Activated T-cell treated with anti-CD3 and anti-CD28 coated beads for 4 hours (primary cell): Measurements from ENCODE around the gene SEC11C.

Experiments
- DNase-seq: peaks from one replicate; pipeline ENCODE4 v3.0.0-alpha.2; 2020

Gene SEC11C

GRCh38 chr18:59145055-59145454, 5.4 kb downstream of the SEC11C start:
- DNase-seq = no peak

DNA sequence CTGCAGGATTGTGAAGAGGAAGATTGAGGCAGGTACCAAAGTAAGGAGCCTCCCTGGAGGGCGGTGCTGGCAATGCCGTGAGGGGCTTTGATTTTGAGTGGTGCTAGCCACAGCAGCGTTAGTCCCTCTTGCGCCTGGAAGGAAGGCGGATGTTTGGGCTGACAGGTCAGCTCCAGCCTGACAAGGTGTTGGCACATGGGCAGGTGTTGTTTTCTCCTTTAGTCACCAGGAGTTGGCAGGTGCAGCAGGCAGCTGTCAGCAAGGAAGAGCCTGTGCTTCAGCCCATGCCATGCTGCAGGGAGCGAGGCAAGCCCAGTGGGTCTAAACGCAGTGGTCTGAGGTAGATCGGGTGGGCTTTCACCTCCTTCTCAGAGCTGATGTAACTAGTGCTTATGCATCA, 8.5 kb downstream of the SEC11C start:
- DNase-seq = no peak

DNA sequence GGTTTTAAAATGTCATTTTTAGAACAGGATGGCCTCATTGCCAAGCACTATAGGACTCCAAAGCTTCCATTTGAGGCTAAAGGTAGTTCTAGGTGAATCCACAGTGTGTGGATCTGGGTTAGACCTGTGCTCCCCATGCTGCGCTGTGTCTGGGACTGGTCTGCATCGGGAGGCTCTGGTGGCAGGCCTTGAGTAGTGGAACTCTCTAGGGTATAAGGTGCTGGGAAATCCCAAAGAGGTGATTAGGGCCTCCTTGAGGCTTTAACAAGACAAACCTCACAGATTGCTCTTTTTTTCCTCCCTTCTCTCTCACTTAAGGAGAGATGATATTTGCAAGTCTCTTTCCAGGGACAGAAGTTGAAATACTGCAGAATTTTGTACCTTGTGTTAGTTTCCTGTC, 9.3 kb downstream of the SEC11C start:
- DNase-seq = no peak

GRCh38 chr18:59149416-59149815, 9.7 kb downstream of the SEC11C start:
- DNase-seq = no peak

GRCh38 chr18:59150236-59150635, 10.6 kb downstream of the SEC11C start:
- no peak for DNase-seq

- DNase-seq = no peak
These were observed 15.5 kb downstream of the SEC11C start for GRCh38 chr18:59155153-59155552.

DNA sequence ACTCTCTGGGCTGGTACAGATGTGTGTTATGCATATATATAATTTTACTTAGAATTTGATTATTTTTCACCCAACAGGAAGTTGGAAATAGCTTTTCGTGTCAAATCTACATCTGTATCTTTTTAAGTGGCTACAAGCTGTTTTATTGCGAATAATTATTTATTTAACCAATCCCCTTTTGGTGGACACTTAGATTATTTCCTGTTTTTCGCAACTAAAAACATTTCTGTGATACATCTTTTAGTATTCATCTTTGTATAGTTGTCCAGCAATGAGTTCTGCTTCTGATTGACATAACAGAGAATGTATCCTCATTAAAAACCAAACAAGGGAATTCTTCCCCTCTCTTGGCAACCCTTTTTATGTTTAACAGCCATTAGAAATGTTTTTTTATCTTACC, 16.6 kb downstream of the SEC11C start:
- no peak for DNase-seq

GRCh38 chr18:59159265-59159664, 19.6 kb downstream of the SEC11C start:
- no peak for DNase-seq

GRCh38 chr18:59159986-59160385, 20.3 kb downstream of the SEC11C start:
- DNase-seq = no peak

DNA sequence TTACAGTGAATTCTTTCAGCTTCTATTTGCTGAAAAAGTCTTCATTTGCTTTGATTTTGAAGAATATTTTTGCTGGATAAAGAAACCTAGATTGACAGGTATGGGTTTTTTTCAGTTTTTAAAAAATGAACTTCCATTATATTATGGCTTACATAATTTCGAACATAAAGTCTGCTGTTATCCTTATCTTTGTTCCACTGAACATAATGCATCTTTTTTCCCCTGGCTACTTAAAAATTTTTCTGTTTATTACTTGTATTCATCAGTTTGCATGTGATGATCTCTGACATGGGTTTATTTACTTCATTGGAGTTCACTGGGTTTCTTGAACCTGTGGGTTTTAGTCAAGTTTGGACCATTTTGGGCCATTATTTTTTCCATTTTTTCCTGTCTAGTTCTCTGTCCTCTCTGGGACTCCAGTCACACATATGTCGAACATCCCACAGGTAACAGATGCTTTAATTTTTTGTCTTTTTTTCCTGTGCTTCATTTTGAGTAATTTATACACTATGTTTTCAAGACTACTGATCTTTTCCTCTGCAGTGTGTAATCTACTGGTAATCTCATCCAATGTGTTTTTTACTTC, 33.1 kb downstream of the SEC11C start:
- no peak for DNase-seq

DNA sequence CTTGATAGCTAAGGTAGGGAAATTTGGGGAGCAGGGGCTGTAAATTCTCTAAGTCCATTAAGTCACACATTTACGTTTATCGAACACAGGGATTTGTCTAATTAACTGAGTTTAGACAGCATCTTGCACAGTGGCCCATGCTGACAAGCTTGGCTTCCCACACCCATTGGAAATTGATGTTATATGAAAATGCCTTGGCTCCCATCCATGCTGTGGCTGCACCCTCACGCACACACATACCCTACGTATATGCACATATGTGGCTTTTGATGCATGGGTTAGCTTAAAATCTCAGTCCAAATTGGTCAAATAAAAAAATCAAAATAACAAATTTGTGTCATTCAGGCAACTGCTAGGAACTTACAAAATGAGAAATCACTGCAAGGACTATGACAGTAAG, 37.8 kb downstream of the SEC11C start:
- no peak for DNase-seq

DNA sequence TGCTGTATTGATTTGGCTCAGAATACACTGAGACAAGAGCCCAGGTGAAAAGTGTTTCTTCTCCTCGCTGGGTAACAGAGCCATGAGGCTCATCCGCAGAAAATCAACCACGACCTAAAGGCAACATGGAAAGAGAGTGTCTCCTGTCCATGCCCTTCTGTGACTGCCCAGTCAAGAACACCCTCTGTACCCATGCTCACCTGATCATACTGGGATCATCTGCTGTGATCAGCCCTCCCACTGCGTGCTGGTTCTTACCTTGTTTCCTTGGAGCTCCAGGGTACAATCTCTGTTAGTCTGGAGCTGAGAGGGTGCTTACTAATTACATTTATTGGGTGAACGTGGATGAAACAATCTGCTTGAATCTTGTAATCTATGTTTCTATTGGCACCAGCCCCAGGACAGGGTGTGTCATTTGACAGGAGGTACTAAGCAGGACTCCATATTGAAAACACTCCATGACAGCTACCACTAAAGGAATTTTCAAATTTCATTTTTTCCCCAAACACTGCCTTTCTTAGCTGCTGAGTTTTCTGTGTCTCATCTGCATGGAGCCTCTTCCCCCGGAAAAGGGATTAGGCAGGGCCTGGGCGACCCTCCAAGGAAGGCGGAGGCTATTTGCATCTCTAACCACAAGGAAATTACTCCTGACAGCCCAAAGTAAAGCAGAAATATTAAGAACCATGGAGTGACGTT, 40.6 kb downstream of the SEC11C start:
- DNase-seq = no peak

DNA sequence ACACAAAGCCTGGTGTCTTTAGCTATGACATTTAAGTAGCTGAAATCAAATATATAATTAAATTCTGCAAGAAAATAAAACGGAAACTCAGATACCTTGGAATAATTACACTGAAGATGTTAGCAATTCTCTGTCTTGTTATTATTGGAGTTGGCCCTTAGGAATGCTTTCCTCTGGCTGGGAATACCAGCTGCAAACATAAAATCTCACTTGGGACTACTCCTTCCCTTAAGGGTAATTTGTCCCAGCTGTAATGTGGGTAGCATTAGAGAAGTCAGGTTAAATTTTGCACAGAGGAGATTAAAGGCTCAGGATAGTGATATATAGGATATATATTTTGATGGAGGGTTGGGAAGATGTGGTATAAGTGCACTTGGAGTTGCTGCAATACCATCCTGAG, 43.0 kb downstream of the SEC11C start:
- DNase-seq = no peak

DNA sequence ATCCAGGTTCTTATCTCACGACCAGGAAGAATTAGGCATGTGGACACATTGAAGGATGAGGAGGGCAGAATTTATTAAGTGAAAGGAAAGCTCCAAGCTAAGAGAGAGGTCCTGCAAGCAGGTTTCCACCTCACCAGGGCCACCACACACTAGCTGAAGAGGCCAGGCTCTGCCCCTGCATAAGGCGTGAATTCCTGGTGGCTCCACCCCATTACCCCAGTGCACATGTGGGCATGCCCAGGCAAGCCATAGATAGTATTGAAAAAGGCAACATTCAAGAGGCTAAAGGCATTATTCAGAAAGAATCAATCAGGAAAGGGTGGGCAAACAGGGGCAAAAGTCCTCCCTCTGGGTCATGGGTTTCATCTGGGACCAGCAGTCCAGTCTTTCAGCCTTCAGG, 49.3 kb downstream of the SEC11C start:
- DNase-seq = no peak

DNA sequence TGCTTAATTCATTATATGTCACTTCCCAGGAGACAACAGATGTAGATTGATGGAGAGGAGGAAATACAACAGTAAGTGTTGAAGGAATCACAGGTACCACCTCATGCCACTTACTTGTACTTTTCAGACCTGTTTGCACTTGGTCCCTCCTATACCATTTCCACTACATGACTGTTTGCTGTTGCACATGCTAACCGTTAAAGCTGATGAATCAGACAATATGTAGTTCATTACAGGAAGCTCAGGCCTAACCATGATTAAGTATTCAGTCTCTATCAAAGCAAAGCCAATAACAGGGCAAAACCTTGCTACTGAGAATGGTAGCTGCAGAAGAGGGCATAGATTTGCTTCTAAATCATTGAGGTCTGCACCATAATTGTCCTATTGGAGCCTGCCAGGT, 50.1 kb downstream of the SEC11C start:
- no peak for DNase-seq

GRCh38 chr18:59196161-59196725, 56.6 kb downstream of the SEC11C start:
- no peak for DNase-seq

GRCh38 chr18:59197636-59198035, 58.0 kb downstream of the SEC11C start:
- DNase-seq = no peak

DNA sequence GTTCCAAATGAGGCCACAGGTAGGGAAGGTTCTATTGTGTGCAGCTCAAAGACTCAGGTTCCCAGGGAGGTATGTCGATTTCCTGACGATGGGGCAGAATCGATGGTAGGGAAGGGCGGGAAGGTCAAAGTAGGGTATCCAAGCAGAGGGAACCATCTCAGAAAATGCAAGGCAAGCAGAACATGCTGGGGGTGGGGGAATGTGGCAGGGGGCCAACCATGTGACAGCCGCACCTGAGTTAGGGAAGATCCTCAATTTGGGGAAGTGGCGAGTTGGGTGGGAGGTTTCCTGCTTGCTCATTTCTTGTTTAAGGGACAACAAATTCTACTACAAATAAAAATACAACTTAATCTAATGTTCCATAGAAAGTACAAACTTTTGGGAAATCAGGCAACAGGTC, 58.5 kb downstream of the SEC11C start:
- DNase-seq = no peak

- DNase-seq = no peak
These were observed 61.1 kb downstream of the SEC11C start for GRCh38 chr18:59200787-59201186.

DNA sequence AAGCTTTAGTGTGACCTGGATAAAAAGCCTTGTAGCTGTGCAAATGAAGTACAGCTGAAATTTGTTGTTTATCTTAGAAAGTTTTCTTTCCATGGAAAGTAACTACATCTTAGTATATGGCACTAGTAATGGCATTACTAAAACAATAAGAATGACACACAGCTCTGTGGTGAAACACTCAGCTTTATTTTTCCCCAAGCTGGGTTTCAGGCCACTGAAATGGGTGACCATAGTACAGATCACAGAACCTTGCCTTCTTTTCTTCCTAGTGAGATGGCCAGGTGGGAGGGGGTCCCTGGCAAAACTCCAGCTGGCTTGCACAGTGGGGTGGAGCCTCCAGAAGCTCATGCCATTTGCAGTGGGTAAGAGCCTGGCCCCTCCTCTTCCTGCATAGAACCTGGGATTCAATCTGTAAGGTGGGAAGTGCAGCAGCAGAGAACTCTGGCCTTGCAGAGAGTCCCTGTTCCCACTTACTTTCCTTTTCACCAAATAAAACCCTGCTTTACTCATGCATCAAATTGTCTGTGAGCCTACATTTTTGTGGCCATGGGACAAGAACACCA, 62.7 kb downstream of the SEC11C start:
- no peak for DNase-seq

GRCh38 chr18:59207506-59207905, 67.8 kb downstream of the SEC11C start:
- no peak for DNase-seq
